ENCODE measurements around the gene ITPR1.
A peak's percentile ranks its signal among the peaks of the same experiment; 100 is the strongest.

ITPR1 gene

GRCh38 chr3:4492208-4493013 is 737 bp upstream of the ITPR1 start:
- DNase-seq = peak; percentile 64

GRCh38 chr3:4493941-4494894 is 1.1 kb downstream of the ITPR1 start:
- peak; percentile 19 for DNase-seq

GRCh38 chr3:4494895-4495264 is 1.7 kb downstream of the ITPR1 start:
- no peak for DNase-seq

GRCh38 chr3:4495294-4496086 is 2.3 kb downstream of the ITPR1 start:
- no peak for DNase-seq

- no peak for DNase-seq
Measured at GRCh38 chr3:4496087-4496452, 2.9 kb downstream of the ITPR1 start.

- no peak for DNase-seq
Measured at GRCh38 chr3:4497005-4497692, 4.0 kb downstream of the ITPR1 start.

GRCh38 chr3:4497843-4498324 is 4.7 kb downstream of the ITPR1 start:
- DNase-seq = no peak

- DNase-seq = no peak
Measured at GRCh38 chr3:4498446-4498845, 5.3 kb downstream of the ITPR1 start.

- DNase-seq = peak; percentile 36
Measured at GRCh38 chr3:4501437-4501836, 8.3 kb downstream of the ITPR1 start.

GRCh38 chr3:4501927-4502326 is 8.8 kb downstream of the ITPR1 start:
- no peak for DNase-seq

GRCh38 chr3:4503050-4503449 is 9.9 kb downstream of the ITPR1 start:
- DNase-seq = no peak

- peak; percentile 0 for DNase-seq
Measured at GRCh38 chr3:4504340-4505261, 11.5 kb downstream of the ITPR1 start.

- DNase-seq = no peak
Measured at GRCh38 chr3:4505688-4506558, 12.8 kb downstream of the ITPR1 start.

- DNase-seq = no peak
Measured at GRCh38 chr3:4506559-4507023, 13.4 kb downstream of the ITPR1 start.

- DNase-seq = no peak
Measured at GRCh38 chr3:4507024-4507596, 14.0 kb downstream of the ITPR1 start.

- no peak for DNase-seq
Measured at GRCh38 chr3:4508048-4508981, 15.2 kb downstream of the ITPR1 start.

- no peak for DNase-seq
Measured at GRCh38 chr3:4509043-4509442, 15.9 kb downstream of the ITPR1 start.

GRCh38 chr3:4509983-4510755 is 17.0 kb downstream of the ITPR1 start:
- no peak for DNase-seq
